Activated CD4-positive, alpha-beta T cell treated with anti-CD3 and anti-CD28 coated beads, Interleukin-2, Interleukin-4, amounts not matched to agents 100 ng/mL and 50 ng/mL, durations not matched to agents 16 hours and 8 hours (primary cell): ENCODE measurements around the gene GNG3.
"Not testable (repeated sequence)": the region's sequence is repeated elsewhere in the genome, so short reads cannot be mapped to it uniquely, and the experiment has no call there.

Experiments used
- DNase-seq: peaks from one replicate; pipeline ENCODE4 v3.0.0-alpha.2; 2020; ENCODE audit warnings: low spot score

GNG3 gene

DNA sequence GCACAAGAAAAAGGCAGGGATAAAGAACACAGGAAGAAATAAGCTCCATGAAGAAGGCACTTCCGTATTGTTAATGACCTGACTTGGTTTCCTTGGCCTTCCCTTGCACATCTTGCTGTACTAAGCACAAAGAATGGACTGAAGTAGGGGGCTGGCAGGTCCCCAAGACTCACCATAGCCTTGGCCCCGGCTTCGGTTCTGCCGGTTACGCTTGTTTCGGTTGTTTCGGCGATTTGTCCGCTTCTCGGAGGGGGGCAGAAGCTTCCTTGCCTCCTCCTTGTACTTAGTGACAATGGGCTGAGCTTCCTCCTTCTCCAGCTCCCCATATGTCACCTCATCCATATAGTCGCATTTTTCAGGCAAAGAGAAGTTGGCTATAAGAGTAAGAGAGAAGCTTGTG, 9.3 kb downstream of the GNG3 start:
- DNase-seq = no peak

DNA sequence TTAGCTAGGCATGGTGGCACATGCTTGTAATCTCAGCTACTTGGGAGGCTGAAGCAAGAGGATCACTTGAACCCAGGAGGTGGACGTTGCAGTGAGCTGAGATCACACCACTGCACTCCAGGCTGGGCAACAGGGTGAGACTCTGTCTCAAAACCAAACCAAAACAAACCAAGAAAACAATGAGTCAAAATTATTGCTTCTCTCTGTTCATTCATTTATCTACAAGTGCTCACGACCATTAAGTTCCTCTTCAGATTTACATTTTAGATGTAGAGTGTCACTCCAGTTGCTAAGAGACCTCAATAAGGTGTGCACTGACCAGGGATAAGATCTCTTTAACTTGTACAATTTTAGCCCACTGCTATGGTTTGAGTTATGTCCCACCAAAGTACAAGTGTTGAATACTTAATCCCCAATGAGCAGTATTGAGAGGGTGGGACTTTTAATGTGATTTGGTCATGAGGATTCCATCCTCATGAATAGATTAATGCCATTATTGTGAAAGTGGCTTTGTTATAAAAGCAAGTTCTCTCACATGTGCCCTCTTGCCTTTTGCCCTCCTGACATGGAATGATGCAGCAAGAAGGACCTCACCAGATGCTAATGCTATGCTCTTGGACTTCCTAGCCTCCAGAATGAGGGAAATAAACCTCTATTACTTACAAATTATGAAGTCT, 12.0 kb downstream of the GNG3 start:
- peak; percentile 25 for DNase-seq

DNA sequence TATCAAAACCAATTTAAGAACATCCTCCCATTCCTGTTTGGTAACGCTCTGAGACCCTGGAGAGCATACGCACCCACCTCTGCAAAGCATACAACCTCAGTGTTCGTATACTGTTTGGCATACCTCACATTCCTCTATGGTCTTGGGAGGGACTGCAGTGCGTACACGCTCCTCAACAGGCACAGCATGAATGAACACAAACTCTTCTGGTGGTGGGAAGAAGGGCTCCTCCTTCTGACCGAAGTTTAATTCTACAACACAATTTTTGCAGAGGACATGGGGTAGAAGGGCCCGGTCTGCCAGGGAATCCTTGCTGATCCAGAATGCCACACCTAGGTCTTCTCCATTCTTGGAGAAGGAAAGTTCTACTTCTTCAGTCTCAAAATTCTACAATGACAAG, 14.5 kb downstream of the GNG3 start:
- no peak for DNase-seq

DNA sequence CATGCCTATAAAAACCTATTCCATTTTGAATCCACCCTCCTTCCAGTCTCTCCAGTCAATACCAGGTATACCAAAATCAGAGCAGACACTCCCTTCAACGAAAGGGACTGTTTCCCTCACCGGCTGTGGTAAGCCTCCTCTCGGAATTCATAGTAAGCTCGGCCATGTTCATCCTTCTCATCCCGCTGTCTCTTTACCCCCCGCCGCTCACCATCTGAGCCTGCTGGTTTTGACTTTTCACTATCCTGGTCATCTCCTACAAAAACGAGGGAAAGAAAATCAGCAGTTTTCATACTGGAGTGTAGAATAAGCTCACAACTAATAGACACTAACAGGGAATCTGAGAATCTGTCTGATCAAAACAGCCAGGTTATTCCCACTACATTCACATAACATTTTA, 16.7 kb downstream of the GNG3 start:
- DNase-seq = no peak

DNA sequence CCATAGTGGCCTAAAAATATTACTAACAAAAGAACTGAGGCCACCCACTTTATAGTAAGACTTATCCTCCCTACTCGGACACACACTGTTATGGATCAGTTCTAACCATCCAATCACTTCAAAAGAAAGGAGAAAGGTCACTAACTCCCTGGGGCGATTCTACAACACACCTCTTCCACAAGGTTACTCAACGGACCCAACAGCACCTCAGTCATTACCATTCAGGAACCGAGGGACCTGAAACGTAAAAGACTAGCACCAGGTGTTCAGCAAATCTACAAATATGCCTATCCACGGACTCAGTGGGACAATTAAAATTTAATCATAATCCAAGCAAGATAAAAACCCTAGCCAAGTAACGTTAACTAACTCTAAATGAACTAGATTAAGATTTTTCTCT, 18.2 kb downstream of the GNG3 start:
- no peak for DNase-seq

DNA sequence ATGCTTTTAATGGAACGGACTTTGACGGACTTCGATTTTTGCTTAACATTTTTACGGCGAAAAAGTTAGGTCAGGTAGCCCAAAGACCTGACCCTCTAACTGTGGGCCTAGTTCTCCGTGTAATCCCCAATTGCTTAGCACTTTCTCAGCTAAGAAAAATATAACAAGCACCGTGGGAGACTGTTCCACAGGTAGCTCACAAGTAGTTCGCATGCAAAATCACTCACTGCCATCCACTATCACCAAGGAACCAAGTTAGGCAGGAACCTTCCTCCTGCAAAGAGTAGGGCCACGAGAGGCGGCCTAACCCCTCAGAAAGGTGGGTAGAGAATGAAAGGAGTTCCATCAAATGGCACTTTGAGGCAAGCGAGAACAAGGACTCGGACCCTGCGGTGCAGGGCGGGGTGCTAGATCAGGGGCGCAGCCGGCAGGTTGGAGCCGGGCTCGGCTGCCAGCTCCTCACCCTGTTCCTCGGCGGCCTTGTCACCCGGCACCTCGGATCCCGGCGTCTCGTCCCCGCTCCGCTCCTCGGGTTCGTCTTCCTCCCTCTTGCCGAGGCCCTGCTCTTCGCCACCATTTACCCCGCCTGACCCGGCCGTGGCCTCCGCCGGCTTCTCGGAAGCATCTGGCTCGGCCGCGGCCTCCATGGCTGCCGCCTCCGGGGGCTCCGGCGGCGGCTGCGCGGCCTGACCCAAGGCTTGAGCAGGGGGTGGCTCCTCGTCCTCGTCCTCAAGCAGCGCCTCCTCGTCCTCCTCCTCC, 18.9 kb downstream of the GNG3 start:
- DNase-seq = no peak

DNA sequence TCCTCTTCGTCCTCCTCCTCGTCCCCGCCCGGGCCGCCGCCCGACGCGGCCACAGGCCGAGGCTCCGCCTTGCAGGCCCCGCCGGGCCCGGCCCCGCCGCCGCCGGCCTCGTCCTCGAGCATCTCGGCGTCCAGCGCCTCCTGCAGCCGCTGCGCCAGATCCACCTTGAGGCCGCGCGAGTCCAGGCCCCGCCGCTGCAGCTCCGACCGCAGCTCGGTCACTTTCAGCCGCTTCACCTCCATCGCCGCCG, 19.4 kb downstream of the GNG3 start:
- no peak for DNase-seq

DNA sequence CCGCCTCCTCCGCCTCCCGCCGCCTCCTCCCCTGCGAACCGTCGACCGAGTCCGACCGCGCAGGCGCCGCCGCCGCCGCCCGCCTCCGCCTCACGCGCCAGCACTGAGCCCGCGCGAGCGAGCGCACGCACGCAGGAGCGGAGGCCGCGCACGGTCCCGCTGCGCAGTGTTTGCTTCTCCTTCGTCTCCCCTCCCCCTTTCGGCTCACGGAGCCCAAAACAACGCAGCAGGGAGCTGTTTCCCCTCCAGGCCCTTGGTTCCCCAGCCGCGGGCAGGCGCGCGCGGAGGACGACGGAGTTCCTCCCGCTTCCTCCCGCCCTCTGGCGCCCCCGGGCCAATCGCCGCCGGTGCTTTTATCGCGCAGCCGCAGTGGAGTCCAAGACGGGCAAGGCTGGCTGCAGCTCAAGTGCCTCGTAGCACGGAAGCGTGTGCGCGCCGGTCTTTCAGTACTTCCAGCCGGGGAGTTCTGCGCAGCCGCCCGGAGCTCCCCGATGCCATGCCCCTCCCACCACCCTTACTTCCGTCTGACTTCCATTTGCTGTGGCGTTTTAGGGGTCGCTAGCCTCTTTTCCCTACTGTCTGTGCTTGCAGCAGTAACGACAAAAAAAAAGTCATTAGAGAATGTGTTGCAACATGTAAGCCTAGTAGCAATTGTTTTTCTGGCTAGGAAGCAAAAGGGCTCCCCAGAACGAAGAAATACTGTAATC, 19.8 kb downstream of the GNG3 start, which contains the start of gene HNRNPUL2:
Gene HNRNPUL2, minus strand, starts transcription at position 293 of the 707 bp plus-strand sequence. CDS start 301 bp downstream, outside the sequence.
- DNase-seq = peak; percentile 99

DNA sequence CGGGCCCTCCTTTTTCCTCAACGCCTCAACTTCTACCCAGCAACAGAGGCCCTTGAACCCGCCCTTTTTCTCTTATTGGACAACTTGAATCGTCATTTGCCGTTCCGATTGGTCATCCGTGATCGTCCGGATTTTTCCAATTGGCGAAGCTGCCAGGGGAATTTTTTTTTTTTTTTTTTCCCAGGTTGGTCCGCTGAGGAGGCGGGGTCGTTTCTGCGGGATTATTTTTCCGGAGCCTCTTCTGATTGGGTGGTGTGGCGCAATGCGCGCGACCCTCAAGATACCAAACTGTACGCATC, 20.3 kb downstream of the GNG3 start:
- peak; percentile 96 for DNase-seq

DNA sequence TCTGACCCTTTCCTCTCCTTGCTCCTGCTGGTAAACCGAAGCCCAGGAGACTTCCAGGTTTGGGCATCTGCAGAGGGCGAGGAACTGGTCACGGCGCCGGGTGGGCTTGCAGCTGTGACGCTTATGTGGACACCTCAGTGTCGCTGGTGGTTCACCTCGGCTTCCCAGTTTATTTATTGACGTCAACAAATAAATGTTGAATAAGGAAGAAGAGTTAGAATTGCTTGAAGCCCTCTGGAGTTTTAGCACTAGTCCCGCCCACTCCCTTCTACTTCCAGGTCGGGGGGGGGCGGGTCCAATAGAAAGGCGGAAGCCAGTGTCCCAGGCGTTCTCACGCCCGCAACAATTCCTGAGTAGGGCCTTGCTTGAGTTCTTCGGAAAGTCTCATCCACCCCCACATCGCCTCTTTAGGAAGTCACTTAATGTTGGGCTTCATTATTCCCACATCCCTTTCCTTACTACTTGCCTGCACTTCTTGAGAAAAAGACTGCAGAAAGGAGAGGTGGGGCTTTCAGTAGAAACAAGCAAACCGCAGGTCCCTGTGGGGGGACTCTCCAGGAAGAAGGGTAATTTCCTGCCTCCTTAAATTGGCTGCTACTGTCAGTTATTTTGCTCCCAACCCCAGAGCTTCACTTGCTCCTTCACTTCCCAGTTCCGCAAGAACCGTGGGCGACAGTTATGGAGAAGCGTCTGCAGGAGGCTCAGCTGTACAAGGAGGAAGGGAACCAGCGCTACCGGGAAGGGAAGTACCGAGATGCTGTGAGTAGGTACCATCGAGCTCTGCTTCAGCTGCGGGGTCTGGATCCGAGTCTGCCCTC, 20.9 kb downstream of the GNG3 start, which contains the start of gene TTC9C:
Gene TTC9C, plus strand, starts transcription at position 316 of the 818 bp plus-strand sequence. Its CDS starts 363 bp downstream, at position 679.
- peak; percentile 82 for DNase-seq

DNA sequence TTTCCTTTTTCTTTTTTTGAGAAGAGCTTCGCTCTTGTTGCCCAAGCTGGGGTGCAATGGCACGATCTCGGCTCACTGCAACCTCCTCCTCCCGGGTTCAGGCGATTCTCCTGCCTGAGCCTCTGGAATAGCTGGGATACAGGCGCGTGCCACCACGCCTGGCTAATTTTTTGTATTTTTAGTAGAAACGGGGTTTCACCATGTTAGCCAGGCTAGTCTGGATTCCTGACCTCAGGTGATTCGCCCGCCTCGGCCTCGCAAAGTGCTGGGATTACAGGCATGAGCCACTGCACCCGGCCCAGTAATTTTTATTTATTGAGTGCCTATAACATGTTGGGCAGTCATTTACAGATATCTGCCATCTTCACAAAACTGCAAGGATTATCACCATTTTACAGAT, 22.6 kb downstream of the GNG3 start:
- not testable (repeated sequence) for DNase-seq

DNA sequence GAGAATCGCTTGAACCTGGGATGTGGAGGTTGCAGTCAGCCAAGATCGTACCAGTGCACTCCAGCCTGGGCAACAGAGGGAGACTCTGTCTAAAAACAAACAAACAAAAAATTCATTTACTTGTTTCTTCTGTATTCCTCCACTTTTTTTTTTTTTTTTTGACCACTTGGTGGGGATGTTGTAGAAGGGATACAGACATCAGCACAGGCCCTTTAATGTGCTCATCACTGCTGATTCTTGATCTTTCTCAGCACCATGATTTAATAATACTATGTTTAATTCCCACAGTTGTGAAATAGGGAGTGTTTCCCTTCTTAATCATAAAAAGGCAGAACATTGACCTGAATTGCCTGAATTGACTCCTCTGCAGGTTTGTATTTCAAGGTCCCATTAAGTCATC, 25.4 kb downstream of the GNG3 start:
- DNase-seq = no peak

DNA sequence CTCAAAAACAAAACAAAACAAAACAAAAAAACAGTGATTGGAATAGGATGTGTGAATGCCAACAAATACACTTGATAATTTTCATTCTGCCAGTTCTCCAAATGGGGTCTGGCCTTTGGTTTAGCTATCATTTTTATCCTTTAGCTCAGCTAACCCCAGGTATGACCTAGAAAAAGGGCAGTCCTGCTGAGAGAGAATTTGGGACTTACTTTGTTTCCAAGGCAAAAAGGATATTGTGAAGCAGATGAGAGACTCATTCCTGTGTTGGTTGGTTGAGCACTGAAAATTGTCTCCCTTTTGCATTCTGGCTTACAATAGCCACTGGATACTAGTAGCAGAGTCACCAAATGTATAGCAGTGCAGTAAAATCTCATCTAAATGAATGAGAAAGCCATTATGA, 29.7 kb downstream of the GNG3 start:
- DNase-seq = no peak

DNA sequence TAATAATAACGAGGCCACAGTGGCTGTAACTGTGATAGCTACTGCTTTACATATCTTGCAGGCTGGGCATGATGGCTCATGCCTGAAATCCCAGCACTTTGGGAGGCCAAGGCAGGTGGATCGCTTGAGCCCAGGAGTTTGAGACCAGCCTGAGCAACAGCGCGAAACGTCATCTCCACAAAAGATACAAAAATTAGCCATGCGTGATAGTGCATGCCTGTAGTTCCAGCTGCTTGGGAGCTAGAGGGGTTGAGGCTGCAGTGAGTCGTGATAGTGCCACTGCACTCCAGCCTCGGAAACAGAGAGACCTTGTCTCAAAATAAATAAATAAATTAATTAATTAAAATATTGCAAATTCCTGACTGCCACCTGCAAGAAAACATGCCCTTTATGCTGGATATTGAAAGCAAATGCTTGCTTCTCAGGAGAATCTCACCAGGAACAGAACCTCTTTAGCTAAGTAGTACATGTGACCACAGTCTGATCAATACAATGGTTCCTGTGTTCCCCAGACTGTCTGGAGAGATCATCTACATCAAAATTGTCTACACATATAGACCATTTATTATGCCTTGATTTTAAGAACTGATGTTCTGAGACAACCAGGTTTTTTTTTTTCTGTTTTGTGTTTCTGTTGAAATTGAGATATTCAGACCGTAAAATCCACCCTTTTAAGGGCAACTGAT, 40.1 kb downstream of the GNG3 start:
- no peak for DNase-seq

DNA sequence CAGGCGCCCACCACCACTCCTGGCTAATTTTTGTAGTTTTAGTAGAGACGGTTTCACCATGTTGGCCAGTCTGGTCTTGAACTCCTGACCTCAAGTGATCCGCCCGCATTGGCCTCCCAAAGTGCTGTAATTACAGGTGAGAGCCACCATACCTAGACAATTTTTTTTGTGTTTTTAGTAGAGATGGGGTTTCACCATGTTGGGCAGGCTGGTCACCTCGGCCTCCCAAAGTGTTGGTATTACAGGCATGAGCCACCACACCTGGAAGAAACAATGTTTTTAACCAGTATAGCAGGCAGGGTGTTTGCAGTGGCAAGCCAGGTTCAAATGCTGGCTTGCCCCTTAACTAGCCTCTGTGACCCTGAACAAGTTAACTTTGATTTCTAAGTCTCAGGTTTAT, 42.5 kb downstream of the GNG3 start:
- not testable (repeated sequence) for DNase-seq

DNA sequence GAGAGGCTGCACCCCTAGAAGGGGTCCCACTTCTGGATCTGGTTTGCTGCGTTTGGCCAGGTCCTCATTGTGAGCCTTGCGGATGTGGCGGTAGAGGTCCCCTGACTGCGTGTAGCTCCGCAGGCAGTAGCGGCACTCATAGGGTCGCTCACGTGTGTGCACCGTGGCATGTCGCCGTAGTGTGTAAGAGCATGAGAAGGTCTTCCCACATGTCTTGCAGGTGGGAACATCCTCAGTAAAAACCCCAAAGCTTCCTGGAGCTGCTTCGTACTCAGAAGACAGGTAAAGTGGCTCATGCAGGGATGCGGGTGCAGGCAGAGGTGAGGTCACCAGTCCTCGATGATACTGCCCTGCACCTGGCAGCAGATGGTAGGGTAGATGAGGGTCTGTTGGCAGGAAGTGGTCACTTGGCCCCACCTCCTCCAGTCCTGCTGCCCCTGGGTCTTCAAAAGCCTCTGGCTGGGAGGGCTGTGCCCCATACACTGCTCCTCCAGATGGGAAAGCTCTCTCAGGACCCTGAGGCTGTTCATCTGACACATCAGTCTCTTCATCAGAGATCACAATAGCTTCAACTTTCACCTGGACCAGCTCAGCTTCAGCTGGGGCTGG, 44.8 kb downstream of the GNG3 start:
- DNase-seq = no peak

DNA sequence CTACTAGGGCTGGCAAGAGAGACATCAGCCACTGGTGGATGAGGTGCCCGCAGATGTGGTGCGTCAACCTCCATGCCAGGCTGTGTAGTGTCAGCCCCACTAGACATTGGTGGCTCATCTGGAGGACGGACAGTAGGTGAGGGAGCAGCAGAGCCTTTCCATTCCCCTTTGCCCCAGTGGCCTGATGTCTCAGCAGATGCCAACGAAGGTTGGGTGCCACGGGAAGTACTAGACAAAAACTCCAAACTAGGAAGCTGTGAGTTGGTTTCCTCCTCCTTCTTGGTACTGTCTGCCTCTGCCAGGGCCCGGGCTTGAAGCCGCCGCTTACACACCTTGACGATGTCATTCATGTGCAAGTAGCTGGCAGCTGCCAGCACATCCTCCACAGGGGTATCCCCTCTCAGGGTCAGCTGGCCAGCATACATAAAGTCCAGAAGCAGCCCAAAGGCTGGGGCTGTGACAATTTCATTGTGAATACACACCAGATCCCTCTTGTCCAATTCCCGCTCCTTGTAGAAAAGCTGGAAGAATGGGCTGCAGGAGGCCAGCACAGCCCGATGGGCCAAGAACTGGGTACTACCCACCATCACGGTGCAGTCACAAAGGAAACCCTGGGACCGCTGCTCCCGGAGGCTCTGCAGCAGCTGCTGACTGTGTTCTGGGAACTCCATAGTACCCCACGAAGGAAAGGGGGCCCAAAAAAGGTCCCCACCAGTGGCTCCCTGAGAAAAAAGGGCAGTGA, 45.7 kb downstream of the GNG3 start:
- no peak for DNase-seq

DNA sequence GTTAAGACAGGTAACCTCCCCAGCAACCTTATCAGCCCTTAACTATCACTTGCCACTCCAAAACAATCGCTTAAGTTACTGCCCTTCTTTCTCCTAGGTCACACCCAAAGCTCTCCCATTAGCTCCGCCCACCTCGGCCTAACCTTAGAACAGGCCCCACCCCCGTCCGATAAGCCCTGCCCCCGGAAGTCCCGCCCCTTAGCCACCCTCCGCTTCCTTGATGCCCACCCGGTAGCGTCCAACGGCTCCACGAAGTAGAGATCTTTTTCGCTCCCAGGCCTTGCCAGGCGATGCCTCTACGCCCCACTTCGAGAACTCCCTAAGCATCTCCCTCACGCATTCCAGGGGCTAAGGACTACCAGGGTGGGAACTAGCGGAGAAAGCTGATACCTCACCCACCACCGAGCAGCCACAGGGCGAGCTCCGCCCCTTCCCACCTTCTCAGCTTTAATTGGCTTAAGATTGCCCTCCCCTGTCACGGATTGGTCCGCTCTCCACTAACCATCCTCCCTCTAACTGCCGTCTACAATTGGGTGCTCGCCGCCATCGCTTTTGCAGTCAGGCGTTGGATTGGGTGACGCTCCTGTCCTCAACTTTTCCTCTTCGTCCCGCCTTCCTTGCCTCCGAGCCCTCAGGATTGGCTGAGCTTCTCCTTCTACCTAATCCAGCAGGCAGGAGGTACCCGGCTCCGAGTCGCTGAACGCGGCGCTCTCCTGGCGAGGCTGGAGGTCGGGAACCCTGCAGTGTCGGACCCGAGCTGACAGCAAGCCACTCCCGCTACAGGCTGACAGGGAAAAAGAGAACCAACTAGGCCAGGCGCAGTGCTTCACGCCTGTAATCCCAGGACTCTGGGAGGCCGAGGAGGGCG, 46.5 kb downstream of the GNG3 start, which contains the start of gene ZBTB3:
Gene ZBTB3, minus strand, starts transcription at position 425 of the 868 bp plus-strand sequence. CDS start 496 bp downstream, outside the sequence.
- DNase-seq = peak; percentile 99

DNA sequence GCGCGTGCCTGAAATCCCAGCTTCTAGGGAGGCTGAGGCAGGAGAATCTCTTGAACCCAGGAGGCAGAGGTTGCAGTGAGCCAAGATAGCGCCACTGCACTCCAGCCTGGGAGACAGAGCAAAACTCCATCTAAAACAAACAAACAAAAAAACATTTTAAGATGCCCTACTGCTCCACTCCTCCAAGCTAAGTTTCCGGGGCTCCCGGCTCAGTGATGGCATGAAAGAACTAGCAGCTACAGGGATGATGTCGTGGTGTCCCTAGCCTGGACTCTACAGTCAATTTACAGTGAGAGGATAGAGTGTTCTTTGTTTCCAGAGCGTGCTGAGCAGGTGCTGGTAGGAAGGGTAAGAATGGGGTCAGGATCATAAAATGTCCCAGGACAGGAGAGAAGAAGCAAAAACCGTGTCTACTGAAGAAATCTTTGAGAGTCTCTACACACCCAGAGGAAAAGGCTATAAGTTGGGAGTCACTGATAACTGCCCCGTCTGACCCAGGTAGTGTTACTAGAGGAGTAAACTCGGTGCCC, 47.7 kb downstream of the GNG3 start:
- DNase-seq = no peak
